CD4-positive, alpha-beta T cell (primary cell): ENCODE measurements around the gene NCKAP5. TPM values are rescaled to one million over a fixed set of nuclear protein-coding genes. Genes with fewer than 3 reads are reported as not detected.

ENCODE experiments used
- ATAC-seq: fragments of 200-7000 bp; cut with Tn5 transposase; one replicate; pipeline ENCODE4 v1.10.0; 2022; ENCODE audit warnings: mild to moderate bottlenecking; ENCODE audit not compliant: poor library complexity
- CTCF ChIA-PET: fragments of 350-600 bp; sonication (Branson Sonifier 250); formaldehyde crosslinking; loops from one replicate; lab custom pipeline; 2021; ENCODE audit warnings: antibody characterized with exemption, inconsistent platforms; lab: Charles Lee
- POLR2A ChIA-PET: fragments of 350-600 bp; sonication (Branson Sonifier 250); formaldehyde crosslinking; loops from one replicate; lab custom pipeline; 2021; ENCODE audit warnings: antibody characterized with exemption, inconsistent platforms; lab: Charles Lee
- DNase-seq, 14 experiments: peaks; one replicate each; pipeline ENCODE4 v3.0.0-alpha.2; 2013 to 2020; ENCODE audit warnings: mixed read lengths in 2 of 14
- H3K27ac ChIP-seq, 2 donors: one replicate each; pipeline versions ENCODE4 v1.5.1 to v1.7.0; 2013; ENCODE audit warnings: low read length in 2 of 2, low read depth in 1 of 2, mild to moderate bottlenecking in 1 of 2
- H3K27me3 ChIP-seq, 2 experiments: 1 replicate in 1 of 2; 2 replicates in 1 of 2; pipeline versions ENCODE4 v1.6.1 to v1.7.0; 2013; ENCODE audit warnings: low read length in 2 of 2, control low read depth in 1 of 2, mild to moderate bottlenecking in 1 of 2, moderate library complexity in 1 of 2; ENCODE audit not compliant: insufficient read depth in 2 of 2, control insufficient read depth in 1 of 2
- H3K36me3 ChIP-seq: one replicate; pipeline ENCODE4 v1.6.1; 2013; ENCODE audit warnings: low read length, control low read depth; ENCODE audit not compliant: insufficient read depth
- H3K4me1 ChIP-seq: one replicate; pipeline ENCODE4 v1.6.1; 2013; ENCODE audit warnings: low read length, control low read depth; ENCODE audit not compliant: insufficient read depth
- H3K4me3 ChIP-seq: one replicate; pipeline ENCODE4 v1.5.1; 2013; ENCODE audit warnings: mild to moderate bottlenecking, low read length, moderate library complexity
- H3K9me3 ChIP-seq, 2 experiments: 1 replicate in 1 of 2; 2 replicates in 1 of 2; pipeline versions ENCODE4 v1.6.1 to v1.7.0; 2013; ENCODE audit warnings: low read length in 2 of 2, mild to moderate bottlenecking in 2 of 2, control low read depth in 1 of 2, moderate library complexity in 1 of 2; ENCODE audit not compliant: control insufficient read depth in 1 of 2, insufficient read depth in 1 of 2
- H3K27ac Mint-ChIP-seq: one replicate; pipeline ENCODE4 v1.8.0; 2020; ENCODE audit warnings: mixed read lengths
- H3K27me3 Mint-ChIP-seq: one replicate; pipeline ENCODE4 v1.8.0; 2021; ENCODE audit warnings: mixed read lengths
- H3K36me3 Mint-ChIP-seq: one replicate; pipeline ENCODE4 v1.8.0; 2021; ENCODE audit warnings: low read depth, mixed read lengths
- H3K4me1 Mint-ChIP-seq: one replicate; pipeline ENCODE4 v1.8.0; 2021; ENCODE audit warnings: low read depth, mixed read lengths
- H3K4me3 Mint-ChIP-seq: one replicate; pipeline ENCODE4 v1.8.0; 2020; ENCODE audit warnings: mild to moderate bottlenecking, mixed read lengths
- H3K9me3 Mint-ChIP-seq: one replicate; pipeline ENCODE4 v1.8.0; 2020; ENCODE audit warnings: mixed read lengths
- intact Hi-C, 2 experiments: fragments of 100-400 bp; cut with DNase I in 1 of 2; cut with micrococcal nuclease in 1 of 2; formaldehyde crosslinking; loops; one replicate each; pipeline versions ENCODE4 v1.15.1 to v1.9.0; 2023 to 2025; cut with DNase I, micrococcal nuclease
- total RNA-seq, 174 experiments: library from RNA in 2 of 174; stranded (reverse) in 2 of 174; gene quantifications; one replicate each; pipeline ENCODE4 v1.2.3 and lab custom pipeline; 2021 to 2026
- TF ChIP-seq, protein P1 (sequence below): fragments of 200-600 bp; IDR thresholded peaks from one replicate; pipeline ENCODE4 v1.8.0; 2022; ENCODE audit warnings: antibody characterized with exemption, mild to moderate bottlenecking

Gene NCKAP5
- total RNA-seq, 2 experiments from 2014 or later = not detected

DNA sequence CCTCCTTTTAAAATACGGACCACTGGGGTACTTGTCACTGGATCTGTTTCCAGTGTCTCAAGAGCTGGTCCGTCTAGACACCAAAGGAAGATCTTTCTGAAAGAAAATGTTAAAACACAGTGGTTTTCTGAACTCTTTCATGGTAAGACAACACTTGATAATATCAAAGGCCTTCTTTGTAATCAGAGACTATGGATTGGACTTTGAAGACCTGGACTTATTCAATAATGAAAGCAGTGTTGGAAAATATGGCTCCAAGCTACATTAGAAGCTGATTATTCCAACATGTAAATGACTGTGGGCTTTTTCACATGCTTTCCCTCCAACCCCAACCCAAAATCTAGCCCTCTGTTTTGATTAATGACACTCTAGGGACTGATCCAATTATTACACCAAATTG lies 568.8 kb downstream of the NCKAP5 start:
- H3K36me3 Mint-ChIP-seq = no peaks in the 10 kb centered on the region
- Histone ChIP-seq H3K36me3 (no peaks in the 10 kb centered on the region), H3K27me3 (no peaks in the 10 kb centered on the region), H3K4me1 (no peaks in the 10 kb centered on the region), H3K4me3 (no peak overlapping the region), H3K27ac (no peak overlapping the region), H3K9me3 (peaks cover 3 to 10% of the 10 kb centered on the region in 2 experiments)
- ATAC-seq (no peak), DNase-seq (no peak)
- H3K27ac Mint-ChIP-seq = no peak overlapping the region
- no peak overlapping the region for H3K4me3 Mint-ChIP-seq
- peaks cover 15% of the 10 kb centered on the region for H3K9me3 Mint-ChIP-seq
- TF ChIP-seq, protein P1, sequence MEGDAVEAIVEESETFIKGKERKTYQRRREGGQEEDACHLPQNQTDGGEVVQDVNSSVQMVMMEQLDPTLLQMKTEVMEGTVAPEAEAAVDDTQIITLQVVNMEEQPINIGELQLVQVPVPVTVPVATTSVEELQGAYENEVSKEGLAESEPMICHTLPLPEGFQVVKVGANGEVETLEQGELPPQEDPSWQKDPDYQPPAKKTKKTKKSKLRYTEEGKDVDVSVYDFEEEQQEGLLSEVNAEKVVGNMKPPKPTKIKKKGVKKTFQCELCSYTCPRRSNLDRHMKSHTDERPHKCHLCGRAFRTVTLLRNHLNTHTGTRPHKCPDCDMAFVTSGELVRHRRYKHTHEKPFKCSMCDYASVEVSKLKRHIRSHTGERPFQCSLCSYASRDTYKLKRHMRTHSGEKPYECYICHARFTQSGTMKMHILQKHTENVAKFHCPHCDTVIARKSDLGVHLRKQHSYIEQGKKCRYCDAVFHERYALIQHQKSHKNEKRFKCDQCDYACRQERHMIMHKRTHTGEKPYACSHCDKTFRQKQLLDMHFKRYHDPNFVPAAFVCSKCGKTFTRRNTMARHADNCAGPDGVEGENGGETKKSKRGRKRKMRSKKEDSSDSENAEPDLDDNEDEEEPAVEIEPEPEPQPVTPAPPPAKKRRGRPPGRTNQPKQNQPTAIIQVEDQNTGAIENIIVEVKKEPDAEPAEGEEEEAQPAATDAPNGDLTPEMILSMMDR = no peak
- no peaks in the 10 kb centered on the region for H3K27me3 Mint-ChIP-seq
- POLR2A ChIA-PET = no interaction called here
- intact Hi-C loops = no loop called here
- CTCF ChIA-PET = no interaction called here
- no peaks in the 10 kb centered on the region for H3K4me1 Mint-ChIP-seq

DNA sequence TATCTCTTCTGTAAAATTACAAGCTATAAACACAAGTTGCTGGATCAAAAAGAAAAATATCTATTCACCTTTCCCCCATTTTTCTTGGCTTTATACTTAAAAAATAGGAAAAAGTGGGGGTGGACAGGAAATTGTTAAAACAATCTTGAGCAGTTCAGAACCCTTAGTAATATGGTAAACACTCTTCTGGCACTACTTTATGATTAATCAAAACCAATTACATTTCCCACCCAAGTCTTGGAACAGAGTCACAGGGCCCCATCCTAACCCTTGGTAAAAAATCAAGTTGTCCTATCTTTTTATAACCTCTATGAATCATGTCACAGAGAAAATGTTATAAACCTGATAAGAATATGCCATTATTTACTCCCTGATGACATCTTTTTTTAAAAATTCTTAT lies 570.0 kb downstream of the NCKAP5 start:
- no peak for ATAC-seq
- H3K4me3 Mint-ChIP-seq = no peak overlapping the region
- CTCF ChIA-PET = no interaction called here

DNA sequence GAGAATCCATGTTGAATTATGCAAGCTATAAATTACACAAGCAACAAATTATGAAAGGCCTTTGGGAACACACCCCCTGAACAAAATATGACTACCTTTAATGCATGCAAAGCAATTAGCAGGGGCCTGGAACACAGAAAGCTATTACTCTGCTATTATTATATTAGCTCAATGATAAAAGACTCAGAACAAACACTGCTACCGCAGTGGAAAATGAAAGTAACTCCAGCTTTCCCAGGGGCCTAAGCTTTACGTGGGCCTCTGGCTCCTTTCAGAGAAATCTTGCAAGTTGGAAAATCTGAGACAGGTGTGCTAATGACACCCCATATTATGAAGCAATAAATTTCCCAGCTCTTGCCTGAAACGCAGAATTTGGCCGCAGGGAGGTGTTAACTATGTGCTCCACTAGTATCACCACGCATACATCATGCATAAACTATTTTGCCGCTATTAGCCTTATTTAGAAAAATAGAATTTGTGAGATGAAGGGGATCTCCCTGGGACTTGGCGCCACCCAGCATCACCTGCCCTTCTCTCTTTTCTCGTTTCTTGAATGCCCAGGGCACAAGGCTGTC lies 576.7 kb downstream of the NCKAP5 start:
- Histone ChIP-seq H3K9me3 (peaks cover 0 to 3% of the 10 kb centered on the region in 2 experiments), H3K36me3 (no peaks in the 10 kb centered on the region), H3K4me3 (no peak overlapping the region), H3K4me1 (no peaks in the 10 kb centered on the region), H3K27ac (no peak overlapping the region), H3K27me3 (no peaks in the 10 kb centered on the region)
- Mint-ChIP-seq H3K4me3 (no peak overlapping the region), H3K9me3 (no peaks in the 10 kb centered on the region), H3K27me3 (no peaks in the 10 kb centered on the region), H3K4me1 (no peaks in the 10 kb centered on the region), H3K27ac (no peak overlapping the region), H3K36me3 (no peaks in the 10 kb centered on the region)
- intact Hi-C loops = no loop called here
- no peak for DNase-seq
- ChIA-PET POLR2A (no interaction called here), CTCF (no interaction called here)
- ATAC-seq = no peak
- TF ChIP-seq, protein P1 = no peak

More for the DNA sequence above, 570.0 kb downstream of the NCKAP5 start:
- Histone ChIP-seq H3K27ac (no peak overlapping the region), H3K9me3 (peaks cover 0 to 4% of the 10 kb centered on the region in 2 experiments), H3K27me3 (no peaks in the 10 kb centered on the region), H3K4me3 (no peak overlapping the region), H3K36me3 (no peaks in the 10 kb centered on the region), H3K4me1 (no peaks in the 10 kb centered on the region)
- no peaks in the 10 kb centered on the region for H3K27me3 Mint-ChIP-seq
- intact Hi-C loops = no loop called here
- no peaks in the 10 kb centered on the region for H3K36me3 Mint-ChIP-seq
- POLR2A ChIA-PET = interaction anchor here (0.6 kb wide), 1 partner anchor 176 kb away, joined by 3 read pairs; no protein-coding TSS in a partner anchor
- no peaks in the 10 kb centered on the region for H3K4me1 Mint-ChIP-seq
- DNase-seq = no peak
- H3K27ac Mint-ChIP-seq = no peak overlapping the region
- H3K9me3 Mint-ChIP-seq = peaks cover 10% of the 10 kb centered on the region
- TF ChIP-seq, protein P1 = no peak
